Naive B cell (primary cell): Measurements from ENCODE around the gene CBY1. TPM values are rescaled to one million over a fixed set of nuclear protein-coding genes. Genes with fewer than 3 reads are reported as not detected.
"Not testable (repeated sequence)": the region's sequence is repeated elsewhere in the genome, so short reads cannot be mapped to it uniquely, and the experiment has no call there.

Experiments used
- ATAC-seq, 2 donors: fragments of 150-1000 bp; cut with Tn5 transposase; 2 replicates each; pipeline ENCODE4 v1.10.0; 2021; ENCODE audit warnings: low read depth in 2 of 2, mild to moderate bottlenecking in 2 of 2, moderate library complexity in 2 of 2
- DNase-seq: peaks from one replicate; pipeline ENCODE4 v3.0.0; 2022
- H3K27ac Mint-ChIP-seq, 6 donors: one replicate each; pipeline ENCODE4 v1.8.0; 2020 to 2022; ENCODE audit warnings: mild to moderate bottlenecking in 6 of 6, mixed read lengths in 6 of 6, moderate library complexity in 5 of 6, inconsistent platforms in 2 of 6
- H3K27me3 Mint-ChIP-seq, 3 donors: one replicate each; pipeline ENCODE4 v1.8.0; 2021 to 2022; ENCODE audit warnings: mixed read lengths in 3 of 3, mild to moderate bottlenecking in 1 of 3
- H3K36me3 Mint-ChIP-seq, 2 donors: one replicate each; pipeline ENCODE4 v1.8.0; 2020 to 2022; ENCODE audit warnings: mixed read lengths in 2 of 2, inconsistent platforms in 1 of 2, mild to moderate bottlenecking in 1 of 2
- H3K4me1 Mint-ChIP-seq, 3 donors: one replicate each; pipeline ENCODE4 v1.8.0; 2020 to 2022; ENCODE audit warnings: mixed read lengths in 3 of 3, inconsistent platforms in 1 of 3, mild to moderate bottlenecking in 1 of 3, moderate library complexity in 1 of 3
- H3K4me3 Mint-ChIP-seq, 8 donors: one replicate each; pipeline ENCODE4 v1.8.0; 2020 to 2022; ENCODE audit warnings: mild to moderate bottlenecking in 8 of 8, mixed read lengths in 8 of 8, moderate library complexity in 8 of 8, inconsistent platforms in 2 of 8
- H3K9me3 Mint-ChIP-seq, 7 donors: one replicate each; pipeline ENCODE4 v1.8.0; 2020 to 2022; ENCODE audit warnings: mixed read lengths in 7 of 7, mild to moderate bottlenecking in 5 of 7, inconsistent platforms in 2 of 7, moderate library complexity in 1 of 7
- polyA plus RNA-seq, 6 donors: library from polyadenylated mRNA; unstranded; fragments of 300-500 nt; fragmentation: Illumina TruSeq; gene quantifications; one replicate each; pipeline ENCODE4 v1.2.3, GENCODE V29; 2021; ENCODE audit warnings: low read depth in 6 of 6

CBY1 gene
- polyA plus RNA-seq, result 1 to 10 TPM; 2.5 to 7.7 (median 4.4) TPM

GRCh38 chr22:38656256-38657044 lies at the start of gene CBY1, which contains the start of gene FAM227A:
CBY1 (plus strand) TSS chr22:38656638; CDS start chr22:38668055, 11,417 bp downstream.
FAM227A (minus strand) TSS chr22:38656392; CDS start chr22:38650168, 6,224 bp downstream.
- Mint-ChIP-seq H3K4me1 (peaks cover 5 to 18% (median 15%) of the 10 kb centered on the region in 3 donors), H3K36me3 (no peaks in the 10 kb centered on the region), H3K27ac (peak within 1 kb of the TSS; percentile 99 to 100 (median 99)), H3K4me3 (peak within 1 kb of the TSS; percentile 95 to 100 (median 98)), H3K27me3 (no peaks in the 10 kb centered on the region), H3K9me3 (no peaks in the 10 kb centered on the region)
- ATAC-seq (peak; percentile 82 to 83), DNase-seq (peak; percentile 89)

DNA sequence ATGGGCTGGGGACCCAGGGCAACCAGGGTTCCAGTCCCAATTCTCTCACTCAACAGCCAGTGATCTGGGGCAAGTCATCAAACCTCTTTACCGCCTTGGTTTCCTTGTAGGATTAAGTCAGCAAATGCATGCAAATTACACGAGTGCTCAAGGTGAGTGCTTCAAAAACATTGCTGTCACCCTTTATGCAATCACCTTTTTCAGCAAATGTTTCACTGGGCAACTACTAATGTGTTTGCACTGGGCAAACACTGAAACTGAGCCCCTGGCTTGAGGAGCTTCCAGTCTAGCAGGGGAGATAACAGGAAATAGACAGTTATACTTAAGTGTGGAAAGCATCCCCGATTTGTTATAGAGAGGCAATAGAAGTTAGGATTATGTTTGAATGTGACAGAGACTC lies 48.8 kb upstream of the CBY1 start:
- no peaks in the 10 kb centered on the region for H3K36me3 Mint-ChIP-seq
- H3K4me3 Mint-ChIP-seq, result no peak overlapping the region
- no peak overlapping the region for H3K27ac Mint-ChIP-seq
- DNase-seq (no peak), ATAC-seq (no peak)
- H3K27me3 Mint-ChIP-seq, result peaks cover 0 to 15% (median 6%) of the 10 kb centered on the region in 3 donors
- H3K4me1 Mint-ChIP-seq, result no peaks in the 10 kb centered on the region
- peaks cover 0 to 2% (median 0%) of the 10 kb centered on the region in 7 donors for H3K9me3 Mint-ChIP-seq

- Mint-ChIP-seq H3K4me3 (no peak overlapping the region), H3K27me3 (peaks cover 0 to 10% (median 6%) of the 10 kb centered on the region in 3 donors), H3K36me3 (no peaks in the 10 kb centered on the region), H3K27ac (no peak overlapping the region), H3K4me1 (no peaks in the 10 kb centered on the region), H3K9me3 (peaks cover 0 to 2% (median 0%) of the 10 kb centered on the region in 7 donors)
- DNase-seq, result no peak
- no peak for ATAC-seq
Measured at GRCh38 chr22:38608992-38609750, 47.3 kb upstream of the CBY1 start.

DNA sequence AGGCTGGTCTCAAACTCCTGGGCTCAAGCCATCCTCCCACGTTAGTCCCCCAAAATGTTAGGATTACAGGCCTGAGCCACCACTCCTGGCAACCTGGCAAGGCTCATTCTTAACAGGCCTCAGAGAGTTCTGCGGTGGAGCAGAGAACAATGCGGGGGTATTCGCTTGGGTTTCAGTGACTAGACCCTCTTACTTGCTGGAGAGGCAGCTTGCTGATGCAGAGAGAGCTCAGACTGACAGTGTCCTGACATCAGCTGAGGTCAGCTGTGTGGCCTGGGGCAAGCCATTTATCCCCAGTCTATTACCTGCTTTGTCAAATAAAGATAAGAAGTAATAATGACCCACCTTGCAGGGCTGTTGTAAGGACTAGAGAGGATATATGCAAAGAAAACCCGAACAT lies 46.2 kb upstream of the CBY1 start:
- ATAC-seq (no peak), DNase-seq (no peak)
- H3K4me3 Mint-ChIP-seq, result peak overlapping the region in 1 of 8 donors; percentile 21
- H3K27me3 Mint-ChIP-seq, result peaks cover 0 to 15% (median 11%) of the 10 kb centered on the region in 3 donors
- no peaks in the 10 kb centered on the region for H3K4me1 Mint-ChIP-seq
- H3K9me3 Mint-ChIP-seq, result peaks cover 0 to 2% (median 0%) of the 10 kb centered on the region in 7 donors
- no peaks in the 10 kb centered on the region for H3K36me3 Mint-ChIP-seq
- H3K27ac Mint-ChIP-seq, result no peak overlapping the region

DNA sequence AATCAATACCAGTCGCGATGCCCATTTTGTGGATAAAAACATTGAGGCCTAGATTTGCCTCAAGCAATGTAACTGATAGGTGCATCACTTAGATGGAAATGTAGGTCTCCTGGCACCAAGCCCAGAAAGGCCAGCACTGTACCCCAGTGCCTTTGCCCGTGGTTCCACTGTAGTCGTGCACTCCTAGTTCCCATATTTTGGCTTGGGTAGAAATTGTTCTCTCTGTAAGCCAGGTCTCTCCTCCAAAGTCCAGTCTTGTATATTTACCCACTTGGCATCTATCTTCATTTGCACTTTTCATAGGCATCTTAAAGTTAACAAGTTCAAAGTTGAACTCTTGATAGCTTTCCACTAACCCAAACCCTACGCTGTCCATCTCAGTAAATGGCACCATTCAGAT lies 44.9 kb upstream of the CBY1 start:
- Mint-ChIP-seq H3K4me3 (no peak overlapping the region), H3K4me1 (no peaks in the 10 kb centered on the region), H3K27me3 (peaks cover 0 to 24% (median 22%) of the 10 kb centered on the region in 3 donors), H3K36me3 (no peaks in the 10 kb centered on the region), H3K27ac (no peak overlapping the region), H3K9me3 (peaks cover 0 to 3% (median 0%) of the 10 kb centered on the region in 7 donors)
- no peak for ATAC-seq
- no peak for DNase-seq

- no peaks in the 10 kb centered on the region for H3K4me1 Mint-ChIP-seq
- ATAC-seq (no peak), DNase-seq (no peak)
- H3K9me3 Mint-ChIP-seq, result peaks cover 0 to 5% (median 1%) of the 10 kb centered on the region in 7 donors
- H3K27ac Mint-ChIP-seq, result no peak overlapping the region
- H3K36me3 Mint-ChIP-seq, result no peaks in the 10 kb centered on the region
- peaks cover 0 to 31% (median 19%) of the 10 kb centered on the region in 3 donors for H3K27me3 Mint-ChIP-seq
- no peak overlapping the region for H3K4me3 Mint-ChIP-seq
Measured at GRCh38 chr22:38612217-38613006, 44.0 kb upstream of the CBY1 start.

GRCh38 chr22:38613588-38613987 lies 42.9 kb upstream of the CBY1 start:
- ATAC-seq (no peak), DNase-seq (no peak)
- Mint-ChIP-seq H3K9me3 (peaks cover 3 to 17% (median 6%) of the 10 kb centered on the region in 7 donors), H3K4me3 (no peak overlapping the region), H3K27me3 (peaks cover 0 to 36% (median 19%) of the 10 kb centered on the region in 3 donors), H3K36me3 (peaks cover 0 to 8% of the 10 kb centered on the region in 2 donors), H3K4me1 (no peaks in the 10 kb centered on the region), H3K27ac (no peak overlapping the region)

DNA sequence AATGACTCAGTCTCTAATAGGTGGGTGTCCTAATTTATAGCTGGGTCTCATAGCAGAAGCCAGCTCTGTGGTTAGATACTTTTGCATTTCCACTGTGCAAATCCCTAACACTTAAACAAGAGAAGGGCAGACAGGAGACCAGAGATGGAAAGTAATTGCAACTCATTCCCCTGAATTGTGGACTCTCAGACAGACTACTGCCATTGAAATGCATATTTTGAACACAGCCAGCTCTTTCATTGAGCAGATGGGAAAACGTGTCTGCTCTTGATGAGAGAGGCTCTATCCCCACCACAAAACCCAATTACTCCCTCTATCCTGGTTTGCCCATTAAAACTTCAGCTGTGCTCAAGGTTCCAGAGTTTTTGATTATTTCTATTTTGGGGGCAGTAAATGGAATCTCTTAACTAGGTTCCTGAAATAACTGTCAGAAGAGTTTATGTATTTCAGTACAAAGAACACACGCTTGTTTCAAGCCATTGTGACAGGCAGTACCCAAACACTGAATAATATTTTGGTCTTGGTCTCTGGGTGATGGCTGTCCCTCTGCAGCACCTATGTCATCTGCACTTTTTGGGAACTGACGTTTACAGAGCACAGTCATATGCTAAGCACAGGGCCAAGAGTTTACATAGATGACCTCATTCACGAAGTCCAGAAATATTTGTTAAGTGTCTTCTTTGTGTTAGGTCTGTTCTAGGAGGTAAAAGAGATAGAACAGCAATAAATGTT lies 41.9 kb upstream of the CBY1 start:
- Mint-ChIP-seq H3K9me3 (peaks cover 3 to 22% (median 6%) of the 10 kb centered on the region in 7 donors), H3K27me3 (peaks cover 0 to 39% (median 22%) of the 10 kb centered on the region in 3 donors)
- ATAC-seq, result no peak

GRCh38 chr22:38615064-38615405 lies 41.4 kb upstream of the CBY1 start:
- not testable (repeated sequence) for H3K27ac Mint-ChIP-seq, H3K4me1 Mint-ChIP-seq, H3K36me3 Mint-ChIP-seq, DNase-seq, ATAC-seq, H3K4me3 Mint-ChIP-seq
- Mint-ChIP-seq H3K27me3 (peaks cover 0 to 41% (median 26%) of the 10 kb centered on the region in 3 donors), H3K9me3 (peaks cover 3 to 25% (median 6%) of the 10 kb centered on the region in 7 donors)

More for the DNA sequence above, 41.9 kb upstream of the CBY1 start:
- DNase-seq, result no peak
- Mint-ChIP-seq H3K27ac (no peak overlapping the region), H3K36me3 (peaks cover 0 to 9% of the 10 kb centered on the region in 2 donors), H3K4me1 (no peaks in the 10 kb centered on the region), H3K4me3 (no peak overlapping the region)

GRCh38 chr22:38618258-38618657 lies 38.2 kb upstream of the CBY1 start:
- H3K36me3 Mint-ChIP-seq, result peaks cover 0 to 9% of the 10 kb centered on the region in 2 donors
- H3K27me3 Mint-ChIP-seq, result peaks cover 0 to 48% (median 26%) of the 10 kb centered on the region in 3 donors
- H3K27ac Mint-ChIP-seq, result no peak overlapping the region
- ATAC-seq (no peak), DNase-seq (no peak)
- H3K4me1 Mint-ChIP-seq, result no peaks in the 10 kb centered on the region
- no peak overlapping the region for H3K4me3 Mint-ChIP-seq
- H3K9me3 Mint-ChIP-seq, result peaks cover 3 to 25% (median 6%) of the 10 kb centered on the region in 7 donors

GRCh38 chr22:38618682-38619081 lies 37.8 kb upstream of the CBY1 start:
- H3K9me3 Mint-ChIP-seq, result peaks cover 3 to 25% (median 6%) of the 10 kb centered on the region in 7 donors
- H3K4me1 Mint-ChIP-seq, result no peaks in the 10 kb centered on the region
- H3K27ac Mint-ChIP-seq, result no peak overlapping the region
- no peak for DNase-seq
- H3K27me3 Mint-ChIP-seq, result peaks cover 0 to 48% (median 26%) of the 10 kb centered on the region in 3 donors
- H3K4me3 Mint-ChIP-seq, result no peak overlapping the region
- peaks cover 0 to 9% of the 10 kb centered on the region in 2 donors for H3K36me3 Mint-ChIP-seq
- no peak for ATAC-seq

DNA sequence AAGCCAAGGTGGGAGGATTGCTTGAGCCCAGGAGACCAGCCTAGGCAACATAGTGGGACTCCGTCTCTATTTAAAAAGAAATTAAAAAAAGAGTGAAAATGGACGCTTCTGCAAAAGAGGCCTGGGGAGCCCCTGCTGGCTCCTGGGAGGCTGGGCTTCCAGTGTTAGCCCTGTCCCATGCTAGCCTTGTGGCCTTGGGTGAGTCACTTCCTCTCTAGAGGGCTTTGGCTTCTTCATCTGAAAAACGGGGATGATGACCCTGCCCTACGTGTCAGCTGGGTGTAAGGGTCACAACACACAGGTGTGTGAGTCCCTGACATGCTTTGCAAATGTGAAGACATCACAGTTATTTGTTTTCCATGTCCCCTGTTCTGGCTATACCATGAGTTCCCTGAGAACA lies 33.1 kb upstream of the CBY1 start:
- no peak for DNase-seq
- Mint-ChIP-seq H3K27ac (no peak overlapping the region), H3K36me3 (peaks cover 0 to 3% of the 10 kb centered on the region in 2 donors), H3K4me1 (no peaks in the 10 kb centered on the region), H3K4me3 (no peak overlapping the region), H3K27me3 (peaks cover 0 to 20% (median 12%) of the 10 kb centered on the region in 3 donors), H3K9me3 (peaks cover 0 to 10% (median 1%) of the 10 kb centered on the region in 7 donors)
- no peak for ATAC-seq
